Progenitor cell of endocrine pancreas (in vitro differentiated cells): ENCODE measurements around the gene NEGR1. TPM values are rescaled to one million over a fixed set of nuclear protein-coding genes. Genes with fewer than 3 reads are reported as not detected.

Source experiments
- DNase-seq: peaks from one replicate; pipeline ENCODE4 v3.0.0; 2021; ENCODE audit warnings: low spot score; ENCODE audit not compliant: unreplicated experiment
- H3K27ac Mint-ChIP-seq: 2 replicates; pipeline ENCODE4 v1.8.0; 2021; ENCODE audit warnings: mild to moderate bottlenecking, moderate library complexity, mixed read lengths
- H3K27me3 Mint-ChIP-seq: 2 replicates; pipeline ENCODE4 v1.8.0; 2021; ENCODE audit warnings: mixed read lengths
- H3K36me3 Mint-ChIP-seq: 2 replicates; pipeline ENCODE4 v1.8.0; 2022; ENCODE audit warnings: mixed read lengths; ENCODE audit not compliant: insufficient read depth
- H3K4me1 Mint-ChIP-seq: 2 replicates; pipeline ENCODE4 v1.8.0; 2021; ENCODE audit warnings: low read depth, mixed read lengths
- H3K4me3 Mint-ChIP-seq: 2 replicates; pipeline ENCODE4 v1.8.0; 2021; ENCODE audit warnings: low read depth, mild to moderate bottlenecking, moderate library complexity, mixed read lengths
- H3K9me3 Mint-ChIP-seq: 2 replicates; pipeline ENCODE4 v1.8.0; 2021; ENCODE audit warnings: low read depth, mixed read lengths
- CTCF ChIP-seq: fragments of 200-600 bp; sonication (generic); IDR thresholded peaks from one replicate; pipeline ENCODE4 v1.5.0; 2021; ENCODE audit warnings: antibody characterized with exemption, mild to moderate bottlenecking; ENCODE audit not compliant: unreplicated experiment
- total RNA-seq: library from RNA; stranded (reverse); gene quantifications from 2 replicates; pipeline ENCODE4 v1.2.1, GENCODE V29; 2021

NEGR1 gene
- total RNA-seq, 1 donor from 2014 or later: 3.1 TPM

- peaks cover 3% of the 10 kb centered on the region for H3K9me3 Mint-ChIP-seq
These were observed 247.5 kb downstream of the NEGR1 start for GRCh38 chr1:72034827-72035226.

GRCh38 chr1:72023063-72023930 is 259.0 kb downstream of the NEGR1 start:
- DNase-seq: no peak
- H3K4me1 Mint-ChIP-seq: no peaks in the 10 kb centered on the region
- peaks cover 4% of the 10 kb centered on the region for H3K9me3 Mint-ChIP-seq
- no peaks in the 10 kb centered on the region for H3K27me3 Mint-ChIP-seq
- no peaks in the 10 kb centered on the region for H3K36me3 Mint-ChIP-seq
- no peak overlapping the region for H3K4me3 Mint-ChIP-seq
- no peak for TF ChIP-seq CTCF
- no peak overlapping the region for H3K27ac Mint-ChIP-seq

More at GRCh38 chr1:72034827-72035226, 247.5 kb downstream of the NEGR1 start:
- Mint-ChIP-seq H3K27me3 (no peaks in the 10 kb centered on the region), H3K4me3 (no peak overlapping the region), H3K27ac (no peak overlapping the region), H3K36me3 (no peaks in the 10 kb centered on the region), H3K4me1 (no peaks in the 10 kb centered on the region)
- no peak for DNase-seq
- TF ChIP-seq CTCF: no peak

GRCh38 chr1:72018562-72018961 is 263.8 kb downstream of the NEGR1 start:
- no peak overlapping the region for H3K4me3 Mint-ChIP-seq
- no peaks in the 10 kb centered on the region for H3K4me1 Mint-ChIP-seq
- DNase-seq: no peak
- no peak for TF ChIP-seq CTCF
- H3K27me3 Mint-ChIP-seq: no peaks in the 10 kb centered on the region
- no peaks in the 10 kb centered on the region for H3K9me3 Mint-ChIP-seq
- no peak overlapping the region for H3K27ac Mint-ChIP-seq
- no peaks in the 10 kb centered on the region for H3K36me3 Mint-ChIP-seq

- H3K4me3 Mint-ChIP-seq: no peak overlapping the region
- H3K4me1 Mint-ChIP-seq: no peaks in the 10 kb centered on the region
- H3K27ac Mint-ChIP-seq: no peak overlapping the region
- no peaks in the 10 kb centered on the region for H3K27me3 Mint-ChIP-seq
- no peaks in the 10 kb centered on the region for H3K9me3 Mint-ChIP-seq
- TF ChIP-seq CTCF: no peak
- no peak for DNase-seq
- no peaks in the 10 kb centered on the region for H3K36me3 Mint-ChIP-seq
These were observed 267.3 kb downstream of the NEGR1 start for GRCh38 chr1:72015006-72015405.

GRCh38 chr1:72013161-72013560 is 269.2 kb downstream of the NEGR1 start:
- no peak for TF ChIP-seq CTCF
- no peaks in the 10 kb centered on the region for H3K4me1 Mint-ChIP-seq
- no peaks in the 10 kb centered on the region for H3K27me3 Mint-ChIP-seq
- no peak overlapping the region for H3K4me3 Mint-ChIP-seq
- H3K9me3 Mint-ChIP-seq: no peaks in the 10 kb centered on the region
- no peak overlapping the region for H3K27ac Mint-ChIP-seq
- no peak for DNase-seq
- H3K36me3 Mint-ChIP-seq: no peaks in the 10 kb centered on the region
